Erythroblast (primary cell): ENCODE results near the gene LENEP.

Experiments
- GATA1 ChIP-seq: IDR thresholded peaks from 2 replicates; pipeline ENCODE4 v1.6.1; 2011; ENCODE audit warnings: low read depth, mild to moderate bottlenecking, control low read depth, low read length, moderate library complexity
- POLR2A ChIP-seq: IDR thresholded peaks from 2 replicates; pipeline ENCODE4 v1.6.1; 2011; ENCODE audit warnings: mild to moderate bottlenecking, low read length

GRCh38 chr1:155034318-155035208 lies 41.2 kb downstream of the LENEP start:
- TF ChIP-seq POLR2A (no peak), GATA1 (no peak)
